ENCODE data around the gene CFAP90.

CFAP90 gene

GRCh38 chr5:7828269-7828668 is 22.7 kb downstream of the CFAP90 start:
- TF ChIP-seq, protein P1, sequence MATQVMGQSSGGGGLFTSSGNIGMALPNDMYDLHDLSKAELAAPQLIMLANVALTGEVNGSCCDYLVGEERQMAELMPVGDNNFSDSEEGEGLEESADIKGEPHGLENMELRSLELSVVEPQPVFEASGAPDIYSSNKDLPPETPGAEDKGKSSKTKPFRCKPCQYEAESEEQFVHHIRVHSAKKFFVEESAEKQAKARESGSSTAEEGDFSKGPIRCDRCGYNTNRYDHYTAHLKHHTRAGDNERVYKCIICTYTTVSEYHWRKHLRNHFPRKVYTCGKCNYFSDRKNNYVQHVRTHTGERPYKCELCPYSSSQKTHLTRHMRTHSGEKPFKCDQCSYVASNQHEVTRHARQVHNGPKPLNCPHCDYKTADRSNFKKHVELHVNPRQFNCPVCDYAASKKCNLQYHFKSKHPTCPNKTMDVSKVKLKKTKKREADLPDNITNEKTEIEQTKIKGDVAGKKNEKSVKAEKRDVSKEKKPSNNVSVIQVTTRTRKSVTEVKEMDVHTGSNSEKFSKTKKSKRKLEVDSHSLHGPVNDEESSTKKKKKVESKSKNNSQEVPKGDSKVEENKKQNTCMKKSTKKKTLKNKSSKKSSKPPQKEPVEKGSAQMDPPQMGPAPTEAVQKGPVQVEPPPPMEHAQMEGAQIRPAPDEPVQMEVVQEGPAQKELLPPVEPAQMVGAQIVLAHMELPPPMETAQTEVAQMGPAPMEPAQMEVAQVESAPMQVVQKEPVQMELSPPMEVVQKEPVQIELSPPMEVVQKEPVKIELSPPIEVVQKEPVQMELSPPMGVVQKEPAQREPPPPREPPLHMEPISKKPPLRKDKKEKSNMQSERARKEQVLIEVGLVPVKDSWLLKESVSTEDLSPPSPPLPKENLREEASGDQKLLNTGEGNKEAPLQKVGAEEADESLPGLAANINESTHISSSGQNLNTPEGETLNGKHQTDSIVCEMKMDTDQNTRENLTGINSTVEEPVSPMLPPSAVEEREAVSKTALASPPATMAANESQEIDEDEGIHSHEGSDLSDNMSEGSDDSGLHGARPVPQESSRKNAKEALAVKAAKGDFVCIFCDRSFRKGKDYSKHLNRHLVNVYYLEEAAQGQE (IDR thresholded peaks at IDR 0.05; ENCODE audit: insufficient read depth in 1 of 2, low read depth in 2 of 2, low read length in 2 of 2): no peak
- TF ChIP-seq SIN3A (IDR thresholded peaks at IDR 0.05; ENCODE audit: borderline replicate concordance, insufficient read depth, low read length) (no peak), FOXP2 (optimal IDR thresholded peaks at IDR 0.05; ENCODE audit: borderline replicate concordance, extremely low read depth, extremely low read length, insufficient read depth) (no peak), POLR2AphosphoS5 (IDR thresholded peaks at IDR 0.05; ENCODE audit: low read depth, low read length) (no peak), TAF1 (IDR thresholded peaks at IDR 0.05; ENCODE audit: borderline replicate concordance, insufficient read depth, low read length) (no peak)

GRCh38 chr5:7827610-7828009 is 23.3 kb downstream of the CFAP90 start:
- TF ChIP-seq TAF1 (IDR thresholded peaks at IDR 0.05; ENCODE audit: borderline replicate concordance, insufficient read depth, low read length): no peak
- no peak for TF ChIP-seq SIN3A (IDR thresholded peaks at IDR 0.05; ENCODE audit: borderline replicate concordance, insufficient read depth, low read length)

DNA sequence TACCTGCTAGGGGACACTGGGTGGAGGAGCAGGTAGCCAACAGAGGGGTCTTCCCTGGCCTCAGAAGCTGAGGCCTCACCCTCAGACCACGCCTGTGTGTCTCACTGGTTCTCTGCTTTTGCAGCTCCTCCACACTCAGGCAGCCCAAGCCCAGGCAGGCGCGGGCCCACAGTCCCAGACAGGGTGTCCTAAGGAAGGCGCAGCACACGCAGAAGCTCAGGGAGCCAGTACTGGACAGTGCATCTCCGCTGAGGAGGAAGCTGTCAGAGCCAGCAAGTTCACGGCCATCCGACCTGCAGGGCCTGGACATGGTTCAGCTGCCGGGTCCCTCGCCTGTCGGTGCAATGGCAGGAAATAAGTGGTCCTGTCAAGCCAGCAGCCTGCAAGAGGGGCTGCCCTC is 25.3 kb downstream of the CFAP90 start:
- TF ChIP-seq, protein P1 (IDR thresholded peaks at IDR 0.05; ENCODE audit: insufficient read depth in 1 of 2, low read depth in 2 of 2, low read length in 2 of 2): no peak
- no peak for TF ChIP-seq TAF1 (IDR thresholded peaks at IDR 0.05; ENCODE audit: borderline replicate concordance, insufficient read depth, low read length)
- no peak for TF ChIP-seq POLR2AphosphoS5 (IDR thresholded peaks at IDR 0.05; ENCODE audit: low read depth, low read length)
- TF ChIP-seq FOXP2 (optimal IDR thresholded peaks at IDR 0.05; ENCODE audit: borderline replicate concordance, extremely low read depth, extremely low read length, insufficient read depth): no peak
- no peak for TF ChIP-seq SIN3A (IDR thresholded peaks at IDR 0.05; ENCODE audit: borderline replicate concordance, insufficient read depth, low read length)

DNA sequence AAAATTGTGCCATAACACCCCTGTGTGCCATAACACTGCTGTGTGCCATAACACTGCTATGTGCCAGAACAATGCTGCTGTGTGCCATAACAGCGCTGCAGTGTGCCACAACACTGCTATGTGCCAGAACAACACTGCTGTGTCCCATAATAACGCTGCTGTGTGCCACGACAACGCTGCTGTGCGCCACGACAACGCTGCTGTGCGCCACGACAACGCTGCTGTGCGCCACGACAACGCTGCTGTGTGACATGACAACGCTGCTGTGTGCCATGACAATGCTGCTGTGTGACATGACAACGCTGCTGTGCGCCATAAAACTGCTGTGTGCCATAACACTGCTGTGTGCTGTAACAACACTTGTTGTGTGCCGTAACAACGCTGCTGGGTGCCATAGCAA is 25.9 kb downstream of the CFAP90 start:
- TF ChIP-seq, protein P1 (IDR thresholded peaks at IDR 0.05; ENCODE audit: insufficient read depth in 1 of 2, low read depth in 2 of 2, low read length in 2 of 2): no peak
- TF ChIP-seq SIN3A (IDR thresholded peaks at IDR 0.05; ENCODE audit: borderline replicate concordance, insufficient read depth, low read length): no peak
- no peak for TF ChIP-seq POLR2AphosphoS5 (IDR thresholded peaks at IDR 0.05; ENCODE audit: low read depth, low read length)
- no peak for TF ChIP-seq TAF1 (IDR thresholded peaks at IDR 0.05; ENCODE audit: borderline replicate concordance, insufficient read depth, low read length)
- TF ChIP-seq FOXP2 (optimal IDR thresholded peaks at IDR 0.05; ENCODE audit: borderline replicate concordance, extremely low read depth, extremely low read length, insufficient read depth): no peak

DNA sequence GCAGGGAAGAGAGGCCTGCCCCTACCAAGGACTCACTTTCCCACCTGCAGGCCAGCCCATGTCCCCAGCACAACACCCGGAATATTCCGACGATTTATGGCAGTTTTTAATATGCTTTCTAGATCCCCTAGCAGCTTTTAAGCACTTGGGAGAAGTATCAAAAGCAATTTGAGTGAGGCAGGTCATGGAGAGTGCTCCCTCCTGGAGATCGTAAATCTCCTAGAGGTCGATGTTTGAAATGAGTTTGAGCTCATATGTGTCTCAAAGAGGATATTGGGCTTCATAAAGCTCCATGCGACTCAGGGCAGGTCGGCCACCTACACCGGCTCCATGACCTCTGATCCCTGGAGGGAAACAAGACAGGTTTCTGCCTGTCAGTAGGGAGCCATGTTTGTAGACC is 27.3 kb downstream of the CFAP90 start:
- no peak for TF ChIP-seq FOXP2 (optimal IDR thresholded peaks at IDR 0.05; ENCODE audit: borderline replicate concordance, extremely low read depth, extremely low read length, insufficient read depth)
- no peak for TF ChIP-seq POLR2AphosphoS5 (IDR thresholded peaks at IDR 0.05; ENCODE audit: low read depth, low read length)
- TF ChIP-seq, protein P1 (IDR thresholded peaks at IDR 0.05; ENCODE audit: insufficient read depth in 1 of 2, low read depth in 2 of 2, low read length in 2 of 2): no peak

Measured in PFSK-1 (cell line).